DMS79 treated with DMSO at 0.1 percent for 48 hours (cell line): Measurements from ENCODE around the gene HMCN1.
"Not testable (repeated sequence)": the region's sequence is repeated elsewhere in the genome, so short reads cannot be mapped to it uniquely, and the experiment has no call there.

Experiments used
- DNase-seq: peaks from one replicate; lab custom pipeline; 2025; lab: John Stamatoyannopoulos, UW

Gene HMCN1

GRCh38 chr1:186202776-186203175 is 468.6 kb downstream of the HMCN1 start:
- DNase-seq, result no peak

DNA sequence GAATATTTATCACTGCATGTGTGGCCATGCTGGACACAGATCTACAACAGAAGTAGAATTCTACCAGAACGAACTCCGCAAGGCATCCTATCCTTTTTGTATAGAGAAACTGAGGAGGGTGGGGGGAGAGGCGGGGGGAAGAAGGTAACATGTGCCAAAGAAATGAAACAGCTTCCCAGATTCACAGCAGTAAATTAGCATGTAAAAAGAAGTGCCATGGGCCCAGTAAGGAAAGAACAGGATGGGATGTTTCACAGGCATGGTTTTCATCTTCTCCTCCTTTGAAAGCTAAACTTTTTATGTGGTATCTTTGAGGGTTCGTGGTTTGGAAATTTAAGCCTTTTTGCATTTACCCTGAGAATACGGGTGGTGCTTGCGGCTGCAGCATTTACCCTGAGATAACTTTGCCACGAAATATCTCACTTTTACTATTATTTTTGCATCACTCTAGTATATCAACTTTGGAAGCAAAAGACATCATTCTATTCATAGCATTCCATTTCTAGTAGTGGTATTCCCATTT is 471.9 kb downstream of the HMCN1 start:
- no peak for DNase-seq

- no peak for DNase-seq
These were observed 473.3 kb downstream of the HMCN1 start for GRCh38 chr1:186207391-186208085.

- DNase-seq, result no peak
These were observed 474.4 kb downstream of the HMCN1 start for GRCh38 chr1:186208405-186209129.

DNA sequence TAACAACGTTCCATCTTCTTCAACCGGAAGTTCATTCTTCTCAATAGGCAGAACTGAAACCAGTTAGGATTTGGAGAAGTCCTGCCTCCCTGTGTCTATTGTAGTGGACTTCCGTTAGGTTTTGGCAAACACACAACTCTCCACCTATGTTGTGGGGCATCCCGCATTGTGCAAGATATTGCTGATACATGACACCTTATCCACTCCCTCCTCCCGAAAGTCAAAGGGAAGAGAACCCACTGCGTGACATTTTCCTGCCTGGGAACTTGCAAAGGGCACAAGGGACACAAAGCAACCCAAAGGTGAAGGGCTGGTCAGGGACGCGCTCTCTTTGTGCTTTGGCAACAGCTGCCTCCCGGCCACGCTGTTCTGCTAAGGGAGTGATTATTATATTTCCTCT is 476.1 kb downstream of the HMCN1 start:
- no peak for DNase-seq

- not testable (repeated sequence) for DNase-seq
These were observed 477.4 kb downstream of the HMCN1 start for GRCh38 chr1:186211583-186211982.

- DNase-seq, result peak; percentile 67
These were observed 478.5 kb downstream of the HMCN1 start for GRCh38 chr1:186212568-186213224.

DNA sequence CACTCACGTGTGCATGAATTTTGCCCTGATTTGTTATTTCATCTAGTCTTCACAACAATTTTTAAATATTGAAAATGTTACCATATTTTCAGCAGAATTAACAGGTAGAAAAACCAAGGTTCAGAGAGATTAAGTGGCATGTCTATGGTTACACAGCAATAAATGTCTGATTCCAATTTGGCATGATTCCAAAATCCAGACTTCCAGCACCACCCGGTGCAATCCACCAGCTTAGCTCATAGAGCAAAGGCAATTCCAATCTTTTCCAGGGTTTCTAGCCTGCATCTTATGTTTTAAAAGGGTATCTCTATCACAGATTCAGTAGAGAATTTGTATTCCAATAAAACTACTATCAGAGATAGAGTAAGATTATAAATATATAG is 479.0 kb downstream of the HMCN1 start:
- DNase-seq, result no peak

- DNase-seq, result no peak
These were observed 480.6 kb downstream of the HMCN1 start for GRCh38 chr1:186214791-186215190.

DNA sequence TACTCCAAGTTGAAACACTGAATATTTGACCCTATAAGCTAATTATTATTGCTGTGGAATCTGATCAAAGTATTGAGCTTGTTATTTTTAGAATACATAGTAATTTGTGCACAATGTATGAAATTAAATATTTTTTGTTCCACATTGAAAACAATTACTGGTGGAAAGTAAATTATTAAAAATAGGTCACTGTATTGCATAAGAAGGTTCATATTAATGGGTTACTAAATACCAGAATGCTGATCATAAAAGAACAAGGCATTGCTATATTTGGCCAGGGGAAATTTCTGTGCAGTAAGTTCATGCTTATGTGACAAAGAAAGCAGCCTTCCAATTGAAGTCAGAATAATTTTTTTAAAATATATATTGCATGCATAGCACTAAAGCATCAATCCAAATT is 481.4 kb downstream of the HMCN1 start:
- no peak for DNase-seq

GRCh38 chr1:186218654-186219352 is 484.6 kb downstream of the HMCN1 start:
- DNase-seq, result no peak

- DNase-seq, result no peak
These were observed 485.9 kb downstream of the HMCN1 start for GRCh38 chr1:186220067-186220466.

DNA sequence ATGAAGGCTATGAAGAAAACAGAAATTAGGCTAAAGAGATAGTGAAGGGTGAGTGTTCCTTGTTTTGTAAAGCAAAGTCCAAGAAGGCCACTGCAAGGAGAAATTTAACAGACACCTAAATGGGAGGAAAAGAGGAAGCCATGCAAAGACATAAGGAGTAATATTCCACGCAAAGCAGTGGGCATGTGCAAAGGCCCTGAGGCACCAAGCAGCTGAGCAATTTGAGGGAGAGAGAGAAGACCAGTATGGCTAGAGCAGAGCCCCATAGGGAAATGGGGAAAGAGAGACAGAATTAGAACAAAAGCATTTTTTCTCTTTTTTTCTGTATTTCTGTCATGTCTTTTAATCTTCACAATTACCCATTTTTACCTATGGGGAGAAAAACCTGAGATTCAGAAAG is 486.7 kb downstream of the HMCN1 start:
- no peak for DNase-seq

- DNase-seq, result no peak
These were observed 490.9 kb downstream of the HMCN1 start for GRCh38 chr1:186225096-186225495.

- DNase-seq, result no peak
These were observed 494.6 kb downstream of the HMCN1 start for GRCh38 chr1:186228749-186229148.

DNA sequence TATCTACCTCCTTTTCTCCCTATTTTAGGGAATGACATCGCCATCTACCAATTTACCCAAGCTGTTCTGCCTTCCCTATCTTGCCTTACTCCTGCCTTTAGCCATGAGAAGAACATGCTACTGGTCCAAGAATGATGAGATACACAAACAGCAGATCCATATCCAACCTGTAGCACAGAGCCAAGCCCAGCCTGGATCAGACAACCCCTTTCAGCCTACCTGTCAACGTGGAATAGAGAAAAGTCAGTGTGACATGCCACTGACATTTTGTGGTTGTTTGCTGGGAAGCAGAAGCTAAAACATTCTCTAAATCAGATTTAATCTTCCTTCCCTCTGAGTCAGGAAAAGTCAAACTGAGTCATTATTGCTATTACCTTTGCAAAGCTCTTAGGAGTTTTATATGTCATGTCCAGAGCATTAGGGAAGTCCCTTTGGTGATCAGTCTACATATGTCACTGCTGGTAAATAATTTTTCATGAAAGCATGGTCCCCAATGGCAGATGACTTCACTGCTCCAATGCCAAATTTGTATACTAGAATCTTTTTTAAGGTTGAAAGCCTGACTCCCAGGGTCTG is 497.8 kb downstream of the HMCN1 start:
- no peak for DNase-seq

- no peak for DNase-seq
These were observed 500.9 kb downstream of the HMCN1 start for GRCh38 chr1:186234976-186235686.

GRCh38 chr1:186235696-186236095 is 501.5 kb downstream of the HMCN1 start:
- DNase-seq, result no peak

GRCh38 chr1:186236921-186237320 is 502.7 kb downstream of the HMCN1 start:
- DNase-seq, result no peak

- no peak for DNase-seq
These were observed 505.0 kb downstream of the HMCN1 start for GRCh38 chr1:186239171-186239570.

DNA sequence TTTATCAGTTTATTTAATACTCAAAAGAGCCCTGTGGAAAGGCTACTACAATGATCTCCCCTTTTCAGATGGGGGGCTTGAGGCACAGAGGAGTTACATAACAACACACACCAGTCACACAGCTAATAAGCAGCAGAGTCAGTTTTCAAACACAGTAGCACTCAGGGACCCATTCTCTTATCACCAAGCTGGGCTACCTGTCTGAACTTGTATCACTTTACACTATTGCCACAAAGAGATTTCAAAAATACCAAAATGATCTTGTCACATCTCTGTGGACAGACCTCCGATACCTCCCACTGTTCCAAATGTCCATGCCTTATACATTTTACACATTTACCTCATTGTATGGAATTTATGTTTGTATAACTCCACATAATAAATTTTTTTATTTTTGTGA is 506.2 kb downstream of the HMCN1 start:
- no peak for DNase-seq
